ENCODE data around the gene SLFN12L.
A peak's percentile ranks its signal among the peaks of the same experiment; 100 is the strongest.
"Not testable (repeated sequence)": the region's sequence is repeated elsewhere in the genome, so short reads cannot be mapped to it uniquely, and the experiment has no call there.

The SLFN12L gene

DNA sequence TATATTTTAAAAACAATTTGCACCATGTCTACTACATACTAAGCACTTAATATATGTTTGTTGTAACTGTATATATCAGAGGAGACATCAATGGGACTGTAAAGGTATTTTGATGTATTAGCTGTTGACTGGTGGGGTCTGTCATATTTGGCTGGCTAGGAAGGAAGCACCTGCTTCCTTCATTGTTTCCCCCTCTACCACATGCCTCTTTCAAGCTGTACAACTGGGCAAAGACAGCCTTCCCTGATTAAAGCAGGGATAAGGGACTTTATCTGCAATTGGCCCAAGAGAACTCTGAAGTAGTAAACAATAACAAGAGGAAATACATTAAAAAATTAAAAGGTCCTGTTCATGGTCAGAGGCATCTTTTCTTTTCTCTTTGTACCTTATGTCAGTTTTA lies 5.5 kb upstream of the SLFN12L start:
- no peak for DNase-seq (ENCODE audit: low spot score)

GRCh38 chr17:35541434-35541833 lies 4.0 kb upstream of the SLFN12L start:
- peak; percentile 5 for DNase-seq (ENCODE audit: low spot score)

DNA sequence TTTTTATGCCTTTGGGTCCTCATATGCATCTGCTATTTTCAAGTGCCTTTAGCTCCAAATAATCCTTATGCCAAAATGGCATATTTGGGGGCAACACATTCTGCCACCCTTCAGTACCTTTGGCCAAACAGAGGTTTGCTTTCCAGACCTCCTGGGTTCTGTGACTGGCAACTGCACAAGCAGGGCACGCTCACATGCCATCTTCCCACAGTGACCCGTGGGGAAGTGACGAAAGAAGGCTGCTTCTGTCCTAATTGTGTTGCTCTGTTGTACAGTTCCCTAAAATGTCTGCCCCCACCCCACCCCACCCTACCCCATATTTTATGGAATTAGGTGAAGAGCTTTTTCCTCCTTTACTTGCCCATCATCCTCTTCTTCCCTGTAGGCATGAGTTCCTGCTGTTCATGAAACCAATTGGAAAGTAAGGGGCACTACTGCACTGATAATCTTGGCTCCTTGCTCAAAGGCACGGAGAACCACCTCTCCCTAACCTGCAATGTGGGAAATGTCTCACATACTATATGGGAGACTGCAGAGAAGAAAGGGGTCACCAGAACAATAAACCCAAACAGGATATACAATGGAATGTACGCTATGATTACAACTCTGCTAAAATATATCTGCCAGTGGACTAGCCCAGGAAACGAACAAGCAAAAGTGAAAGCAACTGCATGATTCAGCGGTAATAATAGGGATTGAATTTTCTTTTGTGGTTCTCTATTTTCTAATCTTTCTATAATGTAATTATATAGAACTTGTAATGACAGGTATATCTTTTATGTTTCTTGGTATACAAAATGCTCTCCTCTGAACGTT lies 3.3 kb upstream of the SLFN12L start:
- DNase-seq (ENCODE audit: low spot score), result peak; percentile 37

GRCh38 chr17:35539659-35540026 lies 2.2 kb upstream of the SLFN12L start:
- DNase-seq (ENCODE audit: low spot score), result no peak

DNA sequence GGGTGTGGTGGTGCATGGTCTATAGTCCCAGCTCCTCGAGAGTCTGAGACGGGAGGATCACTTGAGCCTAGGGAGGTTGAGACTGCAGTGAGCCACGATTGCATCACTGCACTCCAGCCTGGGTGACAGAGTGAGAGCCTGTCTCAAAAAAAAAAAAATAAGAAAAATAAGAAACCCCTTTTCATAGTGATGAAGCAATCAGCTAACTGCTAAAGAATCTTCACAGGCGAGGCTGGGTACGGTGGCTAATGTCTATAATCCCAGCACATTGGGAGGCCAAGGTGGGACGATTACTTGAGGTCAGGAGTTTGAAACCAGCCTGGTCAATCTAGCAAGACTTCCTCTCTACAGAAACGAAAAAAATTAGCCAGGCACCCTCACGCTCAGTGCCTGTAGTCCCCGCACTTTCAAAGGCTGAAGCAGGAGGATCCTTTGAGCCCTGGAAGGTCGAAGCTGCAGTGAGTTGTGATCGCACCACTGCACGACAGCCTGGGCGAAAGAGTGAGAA lies 760 bp downstream of the SLFN12L start:
- DNase-seq (ENCODE audit: low spot score), result no peak

DNA sequence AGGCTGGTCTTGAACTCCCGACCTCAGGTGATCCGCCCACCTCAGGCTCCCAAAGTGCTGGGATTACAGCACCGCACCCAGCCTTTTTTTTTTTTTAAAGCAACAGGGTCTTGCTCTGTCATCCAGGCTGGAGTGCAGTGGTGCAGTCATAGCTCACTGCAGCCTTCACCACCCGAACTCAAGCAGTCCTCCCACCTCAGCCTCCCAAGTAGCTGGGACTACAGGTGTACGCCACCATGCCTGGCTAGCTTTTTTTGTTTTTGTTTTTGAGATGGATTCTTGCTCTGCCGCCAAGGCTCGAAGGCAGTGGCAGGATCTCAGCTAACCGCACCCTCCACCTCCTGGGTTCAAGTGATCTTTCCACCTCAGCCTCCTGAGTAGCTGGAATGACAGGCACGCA lies 2.1 kb downstream of the SLFN12L start:
- not testable (repeated sequence) for DNase-seq (ENCODE audit: low spot score)

- DNase-seq (ENCODE audit: low spot score), result no peak
Observed at GRCh38 chr17:35534576-35535093, 2.8 kb downstream of the SLFN12L start.

DNA sequence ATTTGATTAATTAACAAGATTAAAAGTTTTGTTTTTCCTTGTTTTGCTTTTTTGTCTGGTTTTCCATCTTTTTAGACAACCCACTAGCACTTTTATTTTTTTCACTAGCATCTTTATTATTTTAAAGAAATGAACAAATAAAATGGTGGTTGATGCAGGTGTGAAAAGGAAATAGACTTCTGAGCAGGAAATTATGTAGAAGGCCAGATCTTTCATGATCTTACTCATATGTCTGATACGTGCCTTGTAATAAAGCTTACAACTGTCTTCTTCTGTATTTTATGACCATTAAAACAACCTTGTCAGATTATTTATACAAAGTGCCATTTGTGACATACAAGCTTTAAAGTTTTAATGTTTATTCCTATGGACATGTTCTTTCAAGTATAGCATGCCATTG lies 6.3 kb downstream of the SLFN12L start:
- no peak for DNase-seq (ENCODE audit: low spot score)

DNA sequence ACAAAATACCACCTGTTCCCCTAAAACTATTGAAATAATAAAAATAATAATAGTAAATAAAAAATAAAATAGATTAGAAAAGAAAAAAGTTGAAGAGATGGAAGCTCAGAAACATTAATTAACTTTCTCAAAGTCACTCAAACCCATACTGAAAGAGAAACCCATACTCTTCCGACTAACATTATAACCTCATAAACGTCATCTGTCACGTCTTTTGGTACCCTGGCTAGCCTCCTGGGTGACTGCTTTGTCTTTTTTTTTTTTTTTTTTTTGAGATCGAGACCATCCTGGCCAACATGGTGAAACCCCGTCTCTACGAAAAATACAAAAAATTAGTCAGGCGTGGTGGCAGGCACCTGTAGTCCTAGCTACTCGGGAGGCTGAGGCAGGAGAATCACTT lies 7.6 kb downstream of the SLFN12L start:
- no peak for DNase-seq (ENCODE audit: low spot score)

DNA sequence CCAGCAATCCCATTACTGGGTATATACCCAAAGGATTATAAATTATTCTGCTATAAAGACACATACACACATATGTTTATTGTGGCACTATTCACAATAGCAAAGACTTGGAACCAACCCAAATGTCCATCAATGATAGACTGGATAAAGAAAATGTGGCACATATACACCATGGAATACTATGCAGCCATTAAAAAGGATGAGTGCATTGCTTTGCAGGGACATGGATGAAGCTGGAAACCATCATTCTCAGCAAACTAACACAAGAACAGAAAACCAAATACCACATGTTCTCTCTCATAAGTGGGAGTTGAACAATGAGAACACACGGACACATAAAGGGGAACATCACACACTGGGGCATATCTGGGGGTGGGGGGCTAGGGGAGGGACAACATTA lies 8.2 kb downstream of the SLFN12L start:
- not testable (repeated sequence) for DNase-seq (ENCODE audit: low spot score)

GRCh38 chr17:35523296-35523695 lies 14.2 kb downstream of the SLFN12L start:
- no peak for DNase-seq (ENCODE audit: low spot score)

DNA sequence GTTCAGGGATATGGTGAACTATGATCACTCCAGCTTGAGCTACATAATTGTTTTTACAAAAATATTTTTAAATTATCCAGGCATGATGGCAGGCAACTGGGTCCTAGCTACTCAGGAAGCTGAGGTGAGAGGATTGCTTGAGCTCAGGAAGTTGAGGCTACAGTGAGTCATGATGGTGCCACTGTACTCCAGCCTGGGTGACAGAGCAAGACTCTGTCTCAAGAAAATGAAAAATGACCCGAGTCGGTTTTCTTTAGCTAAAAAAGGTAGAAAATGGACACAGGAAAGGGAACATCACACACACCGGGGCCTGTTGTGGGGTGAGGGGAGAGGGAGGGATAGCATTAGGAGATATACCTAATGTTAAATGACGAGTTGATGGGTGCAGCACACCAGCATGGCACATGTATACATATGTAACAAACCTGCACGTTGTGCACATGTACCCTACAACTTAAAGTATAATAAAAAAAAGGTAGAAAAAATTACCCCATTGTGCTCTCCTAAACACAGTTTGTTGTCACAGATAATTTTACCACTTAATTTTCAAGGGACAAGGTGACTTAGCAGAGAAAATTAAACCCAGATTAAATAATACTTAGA lies 15.7 kb downstream of the SLFN12L start:
- DNase-seq (ENCODE audit: low spot score), result not testable (repeated sequence)

DNA sequence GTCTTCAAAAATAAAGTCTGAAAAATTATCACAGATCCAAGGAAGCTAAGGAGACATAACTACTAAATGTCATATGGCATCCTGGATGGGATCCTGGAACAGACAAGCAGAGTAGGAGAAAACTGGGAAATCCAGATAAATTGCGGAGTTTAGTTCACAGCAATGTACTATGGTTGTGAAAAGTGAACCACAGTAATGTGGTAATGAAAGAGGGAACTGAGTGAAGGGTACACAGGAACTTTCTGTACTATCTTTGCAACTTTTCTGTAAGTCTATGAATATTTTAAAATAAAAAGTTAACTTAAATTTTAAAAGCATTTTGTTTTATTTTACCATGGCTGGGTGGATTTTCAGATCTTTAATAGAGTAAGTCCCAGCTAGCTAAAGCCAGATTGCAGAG lies 16.3 kb downstream of the SLFN12L start:
- no peak for DNase-seq (ENCODE audit: low spot score)

DNA sequence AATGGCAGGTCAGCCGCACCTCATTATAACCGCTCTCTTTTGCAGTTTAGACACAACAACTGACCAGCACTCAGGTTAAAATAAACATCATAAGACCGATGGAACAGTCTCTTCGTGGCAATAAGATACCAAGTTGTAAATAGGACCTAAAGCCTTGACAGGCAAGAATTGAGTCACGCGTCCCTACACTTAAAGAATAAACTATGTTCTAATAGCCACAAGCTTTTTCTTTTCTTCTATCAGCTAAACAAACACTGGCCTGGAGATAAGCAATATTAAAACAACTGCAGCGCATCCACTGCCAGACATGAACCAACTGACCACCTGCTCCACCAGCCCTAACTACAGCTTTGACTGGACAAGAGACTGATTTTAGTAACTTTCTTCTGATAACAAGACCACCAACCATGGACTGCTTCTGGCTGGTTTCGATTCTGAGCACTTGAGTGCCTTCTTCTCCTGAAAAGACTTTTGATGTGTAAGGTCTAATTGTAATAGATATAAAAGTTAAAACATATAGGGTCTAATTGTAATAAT lies 17.5 kb downstream of the SLFN12L start:
- DNase-seq (ENCODE audit: low spot score), result no peak

GRCh38 chr17:35519439-35519838 lies 18.0 kb downstream of the SLFN12L start:
- DNase-seq (ENCODE audit: low spot score), result peak; percentile 58

DNA sequence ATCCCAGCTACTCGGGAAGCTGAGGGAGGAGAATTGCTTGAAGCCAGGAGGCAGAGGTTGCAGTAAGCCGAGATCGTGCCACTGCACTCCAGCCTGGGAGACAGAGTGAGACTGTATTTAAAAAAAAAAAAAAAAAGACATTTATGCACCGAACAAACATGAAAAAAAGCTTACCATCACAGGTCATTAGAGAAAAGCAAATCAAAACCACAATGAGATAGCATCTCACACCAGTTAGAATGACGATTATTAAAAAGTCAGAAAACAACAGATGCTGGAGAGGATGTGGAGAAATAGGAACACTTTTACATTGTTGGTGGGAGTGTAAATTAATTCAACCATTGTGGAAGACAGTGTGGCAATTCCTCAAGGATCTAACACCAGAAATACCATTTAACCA lies 19.0 kb downstream of the SLFN12L start:
- not testable (repeated sequence) for DNase-seq (ENCODE audit: low spot score)

DNA sequence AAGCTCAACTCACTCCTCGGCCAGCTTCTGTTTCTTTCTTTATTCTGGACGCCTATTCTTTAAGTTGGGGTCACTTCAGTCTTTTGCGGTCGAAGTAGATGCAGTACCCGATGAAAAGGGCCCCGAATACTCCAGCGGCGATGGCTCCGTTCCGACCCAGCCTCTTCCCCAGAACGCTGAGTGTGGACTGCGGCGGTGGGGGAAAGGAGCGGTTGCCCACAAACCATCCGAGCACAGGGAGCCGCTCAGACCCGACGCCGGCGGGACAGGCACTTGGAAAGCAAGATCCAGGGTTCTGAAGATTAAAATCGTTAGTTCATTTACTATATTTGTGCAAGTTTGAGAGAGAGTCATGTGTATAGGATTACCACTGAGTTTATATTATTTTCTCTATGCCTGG lies 22.5 kb downstream of the SLFN12L start:
- DNase-seq (ENCODE audit: low spot score), result no peak

DNA sequence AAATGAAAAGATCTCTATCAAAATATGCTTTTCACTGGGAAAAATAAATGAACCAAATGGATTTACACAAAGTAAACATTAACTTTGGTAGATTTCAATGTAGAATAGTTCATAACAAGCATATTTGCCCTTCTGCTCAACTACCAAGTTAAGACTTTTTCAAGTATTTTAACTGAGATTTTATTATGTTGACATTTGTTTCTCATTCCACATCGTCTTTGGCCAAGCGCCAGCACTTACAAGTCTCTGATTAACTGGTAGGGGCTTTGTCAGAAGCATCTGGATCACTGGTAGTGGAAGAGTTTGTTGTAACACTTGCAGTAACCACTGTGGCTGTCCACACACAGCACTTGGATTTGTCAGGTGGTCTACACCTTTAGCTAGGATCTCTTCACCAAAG lies 22.9 kb downstream of the SLFN12L start:
- no peak for DNase-seq (ENCODE audit: low spot score)

DNA sequence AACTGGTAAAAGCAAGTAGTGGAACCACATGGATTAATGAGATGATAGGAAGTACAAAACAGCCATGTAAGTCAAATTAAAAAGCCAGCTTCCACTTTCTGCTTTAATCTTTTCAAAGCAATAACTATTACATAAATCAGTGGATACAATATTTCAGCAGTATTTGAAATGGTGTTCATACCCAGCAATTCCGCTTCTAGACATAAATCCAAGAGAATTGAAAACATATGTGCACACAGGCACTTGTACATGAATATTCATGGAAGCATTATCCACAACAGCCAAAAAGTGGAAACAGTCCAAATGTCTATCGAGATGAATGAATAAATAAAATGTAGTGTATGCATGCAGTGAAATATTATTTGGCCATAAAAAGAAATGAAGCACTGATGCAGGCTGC lies 27.4 kb downstream of the SLFN12L start:
- no peak for DNase-seq (ENCODE audit: low spot score)

GRCh38 chr17:35507714-35508113 lies 29.8 kb downstream of the SLFN12L start:
- DNase-seq (ENCODE audit: low spot score), result not testable (repeated sequence)

DNA sequence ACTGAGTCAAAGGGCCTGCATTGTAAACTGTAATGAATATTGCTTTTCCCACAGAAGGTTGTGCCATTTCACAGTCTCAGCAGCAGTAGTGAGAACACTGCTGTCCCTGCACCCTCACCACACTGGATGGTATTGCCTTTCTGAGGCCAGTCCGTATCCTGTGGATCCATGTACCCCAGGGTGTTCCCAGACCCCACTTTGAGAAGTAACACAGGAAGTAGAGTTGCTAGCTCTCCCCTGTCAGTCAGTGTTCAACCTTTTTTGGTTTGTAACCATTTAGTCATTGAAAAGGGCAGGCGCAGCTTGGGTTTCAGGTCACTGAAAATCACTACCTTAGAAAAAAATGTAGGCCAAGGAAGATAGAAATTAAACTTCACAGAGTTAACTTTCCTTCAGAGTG lies 37.9 kb downstream of the SLFN12L start:
- no peak for DNase-seq (ENCODE audit: low spot score)

GRCh38 chr17:35498448-35499178 lies 38.9 kb downstream of the SLFN12L start:
- DNase-seq (ENCODE audit: low spot score), result no peak
